Activated CD8-positive, alpha-beta T cell treated with anti-CD3 and anti-CD28 coated beads for 36 hours (primary cell): ENCODE measurements around the gene C4B. TPM values are rescaled to one million over a fixed set of nuclear protein-coding genes. Genes with fewer than 3 reads are reported as not detected.
"Not testable (repeated sequence)": the region's sequence is repeated elsewhere in the genome, so short reads cannot be mapped to it uniquely, and the experiment has no call there.

Source experiments
- ATAC-seq: fragments of 200-7000 bp; cut with Tn5 transposase; one replicate; pipeline ENCODE4 v1.10.0; 2021; ENCODE audit warnings: mild to moderate bottlenecking, moderate library complexity
- CTCF ChIA-PET: fragments of 350-600 bp; sonication (Branson Sonifier 250); formaldehyde crosslinking; loops from one replicate; lab custom pipeline; 2021; ENCODE audit warnings: antibody characterized with exemption; lab: Charles Lee
- POLR2A ChIA-PET: fragments of 350-600 bp; sonication (Branson Sonifier 250); formaldehyde crosslinking; loops from one replicate; lab custom pipeline; 2021; ENCODE audit warnings: antibody characterized with exemption; lab: Charles Lee
- DNase-seq: peaks from one replicate; pipeline ENCODE4 v3.0.0-alpha.2; 2020
- H3K27ac Mint-ChIP-seq: one replicate; pipeline ENCODE4 v1.8.0; 2021; ENCODE audit warnings: mild to moderate bottlenecking, mixed read lengths
- H3K27me3 Mint-ChIP-seq: one replicate; pipeline ENCODE4 v1.8.0; 2021; ENCODE audit warnings: mixed read lengths
- H3K36me3 Mint-ChIP-seq: one replicate; pipeline ENCODE4 v1.8.0; 2021; ENCODE audit warnings: low read depth, mixed read lengths
- H3K4me1 Mint-ChIP-seq: one replicate; pipeline ENCODE4 v1.8.0; 2021; ENCODE audit warnings: low read depth, mixed read lengths
- H3K4me3 Mint-ChIP-seq: one replicate; pipeline ENCODE4 v1.8.0; 2021; ENCODE audit warnings: mild to moderate bottlenecking, moderate library complexity, mixed read lengths
- H3K9me3 Mint-ChIP-seq: one replicate; pipeline ENCODE4 v1.8.0; 2021; ENCODE audit warnings: mixed read lengths
- intact Hi-C: fragments of 100-400 bp; cut with micrococcal nuclease; formaldehyde crosslinking; loops from one replicate; pipeline ENCODE4 v1.10.0; 2022
- total RNA-seq, 2 experiments: library from RNA; stranded (reverse); gene quantifications; one replicate each; pipeline ENCODE4 v1.2.3, GENCODE V29; 2021
- TF ChIP-seq, protein P1 (sequence below): fragments of 200-600 bp; IDR thresholded peaks from one replicate; pipeline ENCODE4 v1.8.0; 2022; ENCODE audit warnings: antibody characterized with exemption, mild to moderate bottlenecking

The C4B gene
- total RNA-seq, 2 experiments from 2014 or later = 2.7 to 3.3 TPM

DNA sequence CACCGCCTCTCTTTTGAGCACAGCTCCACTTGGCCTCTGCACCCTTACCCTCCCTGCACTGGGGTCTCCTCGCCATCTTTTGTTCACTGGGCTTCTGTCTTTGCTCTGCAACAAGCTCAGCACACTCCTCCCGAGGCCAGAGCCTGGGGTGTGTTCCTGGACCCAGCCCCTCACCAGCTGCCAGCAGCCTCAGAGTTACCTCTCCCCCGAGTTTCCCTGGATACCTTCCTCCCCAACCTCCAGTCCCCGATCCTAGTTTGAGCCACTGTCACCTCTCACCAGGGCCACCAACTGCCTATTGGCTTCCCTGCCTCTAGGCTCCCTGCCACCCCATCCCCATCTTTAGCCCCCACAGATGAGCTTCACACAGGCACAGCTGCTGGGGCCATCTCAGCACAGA is 36.0 kb downstream of the C4B start:
- Mint-ChIP-seq H3K9me3 (no peaks in the 10 kb centered on the region), H3K27me3 (peaks cover 3% of the 10 kb centered on the region), H3K27ac (no peak overlapping the region), H3K4me3 (no peak overlapping the region), H3K36me3 (no peaks in the 10 kb centered on the region), H3K4me1 (no peaks in the 10 kb centered on the region)
- POLR2A ChIA-PET = no interaction called here
- DNase-seq (no peak), ATAC-seq (no peak)
- intact Hi-C loops = no loop called here
- TF ChIP-seq, protein P1, sequence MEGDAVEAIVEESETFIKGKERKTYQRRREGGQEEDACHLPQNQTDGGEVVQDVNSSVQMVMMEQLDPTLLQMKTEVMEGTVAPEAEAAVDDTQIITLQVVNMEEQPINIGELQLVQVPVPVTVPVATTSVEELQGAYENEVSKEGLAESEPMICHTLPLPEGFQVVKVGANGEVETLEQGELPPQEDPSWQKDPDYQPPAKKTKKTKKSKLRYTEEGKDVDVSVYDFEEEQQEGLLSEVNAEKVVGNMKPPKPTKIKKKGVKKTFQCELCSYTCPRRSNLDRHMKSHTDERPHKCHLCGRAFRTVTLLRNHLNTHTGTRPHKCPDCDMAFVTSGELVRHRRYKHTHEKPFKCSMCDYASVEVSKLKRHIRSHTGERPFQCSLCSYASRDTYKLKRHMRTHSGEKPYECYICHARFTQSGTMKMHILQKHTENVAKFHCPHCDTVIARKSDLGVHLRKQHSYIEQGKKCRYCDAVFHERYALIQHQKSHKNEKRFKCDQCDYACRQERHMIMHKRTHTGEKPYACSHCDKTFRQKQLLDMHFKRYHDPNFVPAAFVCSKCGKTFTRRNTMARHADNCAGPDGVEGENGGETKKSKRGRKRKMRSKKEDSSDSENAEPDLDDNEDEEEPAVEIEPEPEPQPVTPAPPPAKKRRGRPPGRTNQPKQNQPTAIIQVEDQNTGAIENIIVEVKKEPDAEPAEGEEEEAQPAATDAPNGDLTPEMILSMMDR = no peak
- CTCF ChIA-PET = no interaction called here

GRCh38 chr6:32052626-32053025 is 38.0 kb downstream of the C4B start:
- H3K9me3 Mint-ChIP-seq, H3K27ac Mint-ChIP-seq, intact Hi-C loops, CTCF ChIA-PET, H3K4me3 Mint-ChIP-seq, H3K36me3 Mint-ChIP-seq, H3K27me3 Mint-ChIP-seq, DNase-seq, POLR2A ChIA-PET, ATAC-seq, H3K4me1 Mint-ChIP-seq: not testable (repeated sequence)

GRCh38 chr6:32053314-32053713 is 38.7 kb downstream of the C4B start:
- H3K27me3 Mint-ChIP-seq, intact Hi-C loops, POLR2A ChIA-PET, H3K27ac Mint-ChIP-seq, DNase-seq, ATAC-seq, CTCF ChIA-PET, H3K4me1 Mint-ChIP-seq, H3K4me3 Mint-ChIP-seq, H3K9me3 Mint-ChIP-seq, H3K36me3 Mint-ChIP-seq: not testable (repeated sequence)

- intact Hi-C loops, ATAC-seq, CTCF ChIA-PET, H3K27me3 Mint-ChIP-seq, H3K9me3 Mint-ChIP-seq, POLR2A ChIA-PET, H3K36me3 Mint-ChIP-seq, DNase-seq, H3K27ac Mint-ChIP-seq, H3K4me1 Mint-ChIP-seq, H3K4me3 Mint-ChIP-seq: not testable (repeated sequence)
Measured at GRCh38 chr6:32055756-32056155, 41.2 kb downstream of the C4B start.

- TF ChIP-seq, protein P1 = no peak
- H3K36me3 Mint-ChIP-seq = no peaks in the 10 kb centered on the region
- no peaks in the 10 kb centered on the region for H3K9me3 Mint-ChIP-seq
- ChIA-PET CTCF (no interaction called here), POLR2A (no interaction called here)
- H3K4me1 Mint-ChIP-seq = no peaks in the 10 kb centered on the region
- H3K4me3 Mint-ChIP-seq = no peak overlapping the region
- intact Hi-C loops = no loop called here
- no peak overlapping the region for H3K27ac Mint-ChIP-seq
- ATAC-seq = no peak
- no peaks in the 10 kb centered on the region for H3K27me3 Mint-ChIP-seq
- no peak for DNase-seq
Measured at GRCh38 chr6:32056254-32056653, 41.7 kb downstream of the C4B start.

GRCh38 chr6:32057966-32058365 is 43.4 kb downstream of the C4B start:
- TF ChIP-seq, protein P1 = no peak
- no peak for DNase-seq
- H3K36me3 Mint-ChIP-seq = no peaks in the 10 kb centered on the region
- intact Hi-C loops = no loop called here
- CTCF ChIA-PET = no interaction called here
- ATAC-seq = no peak
- no peak overlapping the region for H3K27ac Mint-ChIP-seq
- no peaks in the 10 kb centered on the region for H3K9me3 Mint-ChIP-seq
- POLR2A ChIA-PET = no interaction called here
- no peaks in the 10 kb centered on the region for H3K27me3 Mint-ChIP-seq
- H3K4me3 Mint-ChIP-seq = no peak overlapping the region
- no peaks in the 10 kb centered on the region for H3K4me1 Mint-ChIP-seq

- H3K4me3 Mint-ChIP-seq = no peak overlapping the region
- no peaks in the 10 kb centered on the region for H3K4me1 Mint-ChIP-seq
- TF ChIP-seq, protein P1 = no peak
- intact Hi-C loops = no loop called here
- ChIA-PET CTCF (no interaction called here), POLR2A (no interaction called here)
- no peaks in the 10 kb centered on the region for H3K36me3 Mint-ChIP-seq
- ATAC-seq (no peak), DNase-seq (no peak)
- H3K27ac Mint-ChIP-seq = no peak overlapping the region
- no peaks in the 10 kb centered on the region for H3K27me3 Mint-ChIP-seq
- no peaks in the 10 kb centered on the region for H3K9me3 Mint-ChIP-seq
Measured at GRCh38 chr6:32058511-32058963, 43.9 kb downstream of the C4B start.
